Left lung (tissue), 10 donors: ENCODE results near the gene C11orf52. TPM values are rescaled to one million over a fixed set of nuclear protein-coding genes. Genes with fewer than 3 reads are reported as not detected.

Experiments
- ATAC-seq: fragments of 200-7000 bp; cut with Tn5 transposase; one replicate; pipeline ENCODE4 v1.9.1; 2020; ENCODE audit warnings: moderate library complexity
- DNase-seq, 4 donors: peaks; one replicate each; pipeline ENCODE4 v3.0.0-alpha.2; 2013 to 2020
- H3K27ac ChIP-seq, 2 donors: fragments of 200-600 bp; sonication (generic) in 1 of 2; one replicate each; pipeline versions ENCODE4 v1.5.0 to v1.8.0; 2020 to 2021
- H3K27me3 ChIP-seq, 2 donors: fragments of 200-600 bp; sonication (generic) in 1 of 2; one replicate each; pipeline versions ENCODE4 v1.5.0 to v1.8.0; 2020 to 2021
- H3K36me3 ChIP-seq, 2 donors: fragments of 200-600 bp; sonication (generic) in 1 of 2; one replicate each; pipeline versions ENCODE4 v1.5.0 to v1.8.0; 2020 to 2021
- H3K4me1 ChIP-seq, 2 donors: fragments of 200-600 bp; one replicate each; pipeline ENCODE4 v1.8.0; 2021
- H3K4me3 ChIP-seq, 2 donors: fragments of 200-600 bp; sonication (generic) in 1 of 2; one replicate each; pipeline versions ENCODE4 v1.5.0 to v1.8.0; 2020 to 2021; ENCODE audit warnings: mild to moderate bottlenecking in 1 of 2
- H3K9me3 ChIP-seq, 2 donors: fragments of 200-600 bp; sonication (generic) in 1 of 2; one replicate each; pipeline versions ENCODE4 v1.5.0 to v1.8.0; 2020 to 2021
- intact Hi-C, 2 donors: fragments of 100-400 bp; cut with DNase I; formaldehyde crosslinking; loops; one replicate each; pipeline versions ENCODE4 v1.11.2 to v1.14.2; 2022
- polyA plus RNA-seq, 6 donors: library from polyadenylated mRNA; unstranded; fragments of 120-200 nt; gene quantifications; one replicate each; pipeline ENCODE4 v1.2.1, GENCODE V29; 2013; ENCODE audit not compliant: insufficient read length in 6 of 6
- total RNA-seq, 2 donors: library from RNA; stranded (reverse); fragmentation: NEBNext Ultra II Directional; extraction: Animal tissue kit (Norgen Biotek cat#: 25700); gene quantifications; one replicate each; pipeline ENCODE4 v1.2.1, GENCODE V29; 2021
- TF ChIP-seq, protein P1 (sequence below), 2 donors: fragments of 200-600 bp; sonication (generic) in 1 of 2; IDR thresholded peaks; one replicate each; pipeline versions ENCODE4 v1.5.0 to v1.8.0; 2021; ENCODE audit warnings: antibody characterized with exemption in 2 of 2
- donor health status: DM: no; HTN: yes; CAD: no.
- donor health status: DM: no; HTN: no; CAD: no.

Gene C11orf52
- total and polyA plus RNA-seq, 8 donors, result 5.7 to 15.6 (median 9.1) TPM

DNA sequence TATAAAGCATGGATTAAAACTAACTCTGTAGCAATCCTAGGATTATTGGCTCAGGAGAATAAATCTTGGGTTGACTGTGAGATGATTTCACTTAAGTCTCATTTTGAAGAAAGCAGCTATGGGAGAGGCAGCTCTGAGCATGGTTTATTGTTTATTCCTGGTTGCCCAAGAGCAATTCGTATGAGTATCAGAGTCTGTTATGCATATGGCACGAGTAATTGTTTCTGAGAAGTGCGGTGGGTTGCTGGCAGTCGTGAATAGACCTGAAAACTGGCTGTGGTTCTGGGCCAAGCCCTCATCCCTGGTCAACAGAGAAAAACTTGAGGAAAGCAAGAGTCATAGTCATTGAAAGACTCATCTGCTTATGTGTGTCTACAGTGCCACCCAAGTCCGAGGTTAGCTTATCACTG lies 45.2 kb downstream of the C11orf52 start:
- DNase-seq (no peak), ATAC-seq (no peak)
- no peaks in the 10 kb centered on the region for H3K4me1 ChIP-seq
- H3K4me3 ChIP-seq, result no peak overlapping the region
- H3K36me3 ChIP-seq, result no peaks in the 10 kb centered on the region
- H3K27ac ChIP-seq, result no peak overlapping the region
- no peaks in the 10 kb centered on the region for H3K27me3 ChIP-seq
- intact Hi-C loops, result no loop called here
- TF ChIP-seq, protein P1, sequence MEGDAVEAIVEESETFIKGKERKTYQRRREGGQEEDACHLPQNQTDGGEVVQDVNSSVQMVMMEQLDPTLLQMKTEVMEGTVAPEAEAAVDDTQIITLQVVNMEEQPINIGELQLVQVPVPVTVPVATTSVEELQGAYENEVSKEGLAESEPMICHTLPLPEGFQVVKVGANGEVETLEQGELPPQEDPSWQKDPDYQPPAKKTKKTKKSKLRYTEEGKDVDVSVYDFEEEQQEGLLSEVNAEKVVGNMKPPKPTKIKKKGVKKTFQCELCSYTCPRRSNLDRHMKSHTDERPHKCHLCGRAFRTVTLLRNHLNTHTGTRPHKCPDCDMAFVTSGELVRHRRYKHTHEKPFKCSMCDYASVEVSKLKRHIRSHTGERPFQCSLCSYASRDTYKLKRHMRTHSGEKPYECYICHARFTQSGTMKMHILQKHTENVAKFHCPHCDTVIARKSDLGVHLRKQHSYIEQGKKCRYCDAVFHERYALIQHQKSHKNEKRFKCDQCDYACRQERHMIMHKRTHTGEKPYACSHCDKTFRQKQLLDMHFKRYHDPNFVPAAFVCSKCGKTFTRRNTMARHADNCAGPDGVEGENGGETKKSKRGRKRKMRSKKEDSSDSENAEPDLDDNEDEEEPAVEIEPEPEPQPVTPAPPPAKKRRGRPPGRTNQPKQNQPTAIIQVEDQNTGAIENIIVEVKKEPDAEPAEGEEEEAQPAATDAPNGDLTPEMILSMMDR (IDR thresholded peaks at IDR 0.05), result no peak
- H3K9me3 ChIP-seq, result no peaks in the 10 kb centered on the region

DNA sequence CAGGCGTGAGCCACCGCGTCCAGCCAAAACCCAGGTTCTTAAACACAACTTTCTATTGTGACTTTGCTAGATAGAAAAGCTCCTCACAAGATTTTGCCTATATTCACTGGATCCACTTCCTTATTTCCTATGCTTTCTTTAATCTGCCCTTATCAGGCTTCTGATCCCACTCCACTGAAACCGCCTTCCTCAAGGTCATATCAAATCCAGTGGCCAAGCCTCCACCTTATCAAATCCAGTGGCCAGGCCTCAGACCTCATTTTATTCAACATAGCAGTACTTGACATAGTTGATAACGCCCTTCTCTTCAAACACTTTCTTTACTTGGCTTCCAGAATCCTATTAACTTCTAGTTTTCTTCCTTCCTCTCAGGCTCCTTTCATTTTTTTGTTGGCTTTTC lies 48.0 kb downstream of the C11orf52 start:
- Histone ChIP-seq H3K9me3 (no peaks in the 10 kb centered on the region), H3K4me1 (no peaks in the 10 kb centered on the region), H3K36me3 (no peaks in the 10 kb centered on the region), H3K27ac (no peak overlapping the region), H3K4me3 (no peak overlapping the region), H3K27me3 (no peaks in the 10 kb centered on the region)
- DNase-seq (no peak), ATAC-seq (no peak)
- intact Hi-C loops, result no loop called here
- TF ChIP-seq, protein P1 (IDR thresholded peaks at IDR 0.05), result no peak

DNA sequence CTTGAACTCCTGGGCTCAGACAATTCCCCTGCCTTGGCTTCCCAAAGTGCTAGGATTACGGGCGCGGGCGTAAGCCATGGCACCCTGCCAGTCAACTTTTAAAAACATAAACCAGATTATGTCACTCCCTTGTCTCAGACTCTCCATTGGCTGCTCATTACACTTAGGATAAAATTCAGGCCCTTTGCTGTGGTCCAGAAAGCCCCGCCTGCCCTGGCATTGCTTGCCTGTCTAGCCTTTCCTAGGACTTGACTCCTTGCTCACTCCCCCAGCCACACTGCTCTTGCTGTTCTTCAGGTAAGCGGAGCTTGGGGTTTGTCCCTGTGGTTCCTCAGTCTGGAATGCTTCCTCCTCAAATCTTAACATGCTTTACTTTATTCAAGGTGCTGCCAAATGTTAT lies 48.9 kb downstream of the C11orf52 start:
- no peaks in the 10 kb centered on the region for H3K9me3 ChIP-seq
- ATAC-seq, result peak; percentile 50
- H3K4me1 ChIP-seq, result no peaks in the 10 kb centered on the region
- H3K27ac ChIP-seq, result no peak overlapping the region
- TF ChIP-seq, protein P1 (IDR thresholded peaks at IDR 0.05), result no peak
- H3K27me3 ChIP-seq, result no peaks in the 10 kb centered on the region
- intact Hi-C loops, result no loop called here
- H3K4me3 ChIP-seq, result no peak overlapping the region
- DNase-seq, result no peak
- H3K36me3 ChIP-seq, result no peaks in the 10 kb centered on the region

DNA sequence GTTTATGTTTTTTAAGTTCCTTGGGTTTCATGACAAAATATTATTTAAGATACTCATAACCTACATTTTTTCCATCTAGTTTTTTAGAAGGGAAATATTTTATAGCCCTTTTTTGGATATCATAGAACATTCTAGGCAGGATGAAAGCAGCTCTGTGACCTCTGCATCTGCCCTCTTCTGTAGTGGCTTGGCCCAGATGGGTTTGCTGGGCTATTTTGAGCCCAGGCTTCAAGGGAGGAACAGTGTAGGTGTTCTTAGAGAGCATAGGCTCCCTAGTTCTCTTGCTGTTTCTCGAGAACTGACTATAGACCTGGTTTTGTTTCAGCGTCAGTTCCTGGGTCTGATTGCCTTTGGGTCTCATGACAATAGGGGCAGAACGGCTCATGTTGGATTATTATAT lies 50.6 kb downstream of the C11orf52 start:
- Histone ChIP-seq H3K4me3 (no peak overlapping the region), H3K4me1 (no peaks in the 10 kb centered on the region), H3K27ac (no peak overlapping the region), H3K9me3 (no peaks in the 10 kb centered on the region), H3K27me3 (no peaks in the 10 kb centered on the region), H3K36me3 (no peaks in the 10 kb centered on the region)
- TF ChIP-seq, protein P1 (IDR thresholded peaks at IDR 0.05), result no peak
- intact Hi-C loops, result no loop called here
- DNase-seq (no peak), ATAC-seq (no peak)

DNA sequence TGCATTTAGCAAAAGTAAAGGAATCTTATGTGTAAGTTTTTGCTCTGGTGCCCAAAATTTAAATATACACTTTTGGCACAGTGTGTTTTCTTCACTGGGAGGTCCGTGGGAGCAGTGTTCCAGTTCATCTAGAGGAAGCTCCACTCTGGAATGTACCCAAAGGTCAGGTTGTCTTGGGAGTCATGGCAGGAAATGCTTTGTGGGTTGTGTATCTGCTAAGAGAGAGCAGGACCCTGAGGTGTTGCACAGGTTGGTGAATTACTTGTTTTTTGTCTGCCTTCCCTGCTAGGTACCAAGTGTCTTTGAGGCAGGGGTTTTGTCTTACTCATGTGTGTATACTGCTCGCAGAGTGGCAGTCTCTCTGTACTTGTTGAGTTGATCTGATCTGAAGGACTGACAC lies 55.7 kb downstream of the C11orf52 start:
- Histone ChIP-seq H3K36me3 (no peaks in the 10 kb centered on the region), H3K4me1 (peaks cover 0 to 22% of the 10 kb centered on the region in 2 donors), H3K9me3 (no peaks in the 10 kb centered on the region), H3K4me3 (no peak overlapping the region), H3K27ac (no peak overlapping the region), H3K27me3 (peaks cover 0 to 24% of the 10 kb centered on the region in 2 donors)
- intact Hi-C loops, result no loop called here
- DNase-seq, result no peak
- ATAC-seq, result no peak
- TF ChIP-seq, protein P1 (IDR thresholded peaks at IDR 0.05), result no peak
